Fibroblast of lung (primary cell): ENCODE measurements around the gene DIAPH3.

Source experiments
- EZH2 ChIP-seq: IDR thresholded peaks from 2 replicates; pipeline ENCODE4 v1.5.1; 2012; ENCODE audit warnings: low read length, control low read depth, mild to moderate bottlenecking; ENCODE audit errors: missing control alignments
- TF ChIP-seq, protein P1 (sequence below), 2 donors: IDR thresholded peaks in 1 of 2; conservative IDR thresholded peaks in 1 of 2; 1 replicate in 1 of 2; 2 replicates in 1 of 2; pipeline ENCODE4 v1.5.1; 2011 to 2012; ENCODE audit warnings: low read length in 2 of 2, control low read depth in 1 of 2, inconsistent platforms in 1 of 2, low read depth in 1 of 2, mild to moderate bottlenecking in 1 of 2

GRCh38 chr13:59641261-59641660, 522.5 kb downstream of the DIAPH3 start:
- TF ChIP-seq, protein P1, sequence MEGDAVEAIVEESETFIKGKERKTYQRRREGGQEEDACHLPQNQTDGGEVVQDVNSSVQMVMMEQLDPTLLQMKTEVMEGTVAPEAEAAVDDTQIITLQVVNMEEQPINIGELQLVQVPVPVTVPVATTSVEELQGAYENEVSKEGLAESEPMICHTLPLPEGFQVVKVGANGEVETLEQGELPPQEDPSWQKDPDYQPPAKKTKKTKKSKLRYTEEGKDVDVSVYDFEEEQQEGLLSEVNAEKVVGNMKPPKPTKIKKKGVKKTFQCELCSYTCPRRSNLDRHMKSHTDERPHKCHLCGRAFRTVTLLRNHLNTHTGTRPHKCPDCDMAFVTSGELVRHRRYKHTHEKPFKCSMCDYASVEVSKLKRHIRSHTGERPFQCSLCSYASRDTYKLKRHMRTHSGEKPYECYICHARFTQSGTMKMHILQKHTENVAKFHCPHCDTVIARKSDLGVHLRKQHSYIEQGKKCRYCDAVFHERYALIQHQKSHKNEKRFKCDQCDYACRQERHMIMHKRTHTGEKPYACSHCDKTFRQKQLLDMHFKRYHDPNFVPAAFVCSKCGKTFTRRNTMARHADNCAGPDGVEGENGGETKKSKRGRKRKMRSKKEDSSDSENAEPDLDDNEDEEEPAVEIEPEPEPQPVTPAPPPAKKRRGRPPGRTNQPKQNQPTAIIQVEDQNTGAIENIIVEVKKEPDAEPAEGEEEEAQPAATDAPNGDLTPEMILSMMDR (conservative IDR thresholded peaks at IDR 0.05 in 1 of 2, IDR thresholded peaks at IDR 0.05 in 1 of 2; ENCODE audit: low read depth in 1 of 2, low read length in 2 of 2) = no peak
- TF ChIP-seq EZH2 = no peak
